Ovary (tissue), 9 donors: ENCODE results near the gene LANCL1. TPM values are rescaled to one million over a fixed set of nuclear protein-coding genes. Genes with fewer than 3 reads are reported as not detected.

ENCODE experiments used
- DNase-seq, 5 donors: peaks; one replicate each; pipeline ENCODE4 v3.0.0-alpha.2; 2019 to 2020
- H3K27ac ChIP-seq, 2 donors: fragments of 200-600 bp; one replicate each; pipeline versions ENCODE4 v1.5.1 to v1.8.0; 2019 to 2022
- H3K27me3 ChIP-seq: fragments of 200-600 bp; one replicate; pipeline ENCODE4 v1.8.0; 2022
- H3K36me3 ChIP-seq: fragments of 200-600 bp; sonication (generic); one replicate; pipeline ENCODE4 v1.5.1; 2019
- H3K4me1 ChIP-seq: one replicate; pipeline ENCODE4 v1.8.1; 2013; ENCODE audit warnings: mild to moderate bottlenecking, moderate library complexity; ENCODE audit not compliant: insufficient read depth
- H3K4me3 ChIP-seq: fragments of 200-600 bp; sonication (generic); one replicate; pipeline ENCODE4 v1.5.1; 2017
- H3K9me3 ChIP-seq, 2 donors: fragments of 200-600 bp in 1 of 2; sonication (generic) in 1 of 2; one replicate each; pipeline versions ENCODE4 v1.5.1 to v1.8.1; 2013 to 2019; ENCODE audit warnings: mild to moderate bottlenecking in 1 of 2, moderate library complexity in 1 of 2
- EP300 ChIP-seq: sonication (generic); formaldehyde crosslinking; IDR thresholded peaks from one replicate; pipeline ENCODE4 v1.6.1; 2017; ENCODE audit warnings: antibody characterized with exemption
- POLR2A ChIP-seq: fragments of 450-650 bp; IDR thresholded peaks from one replicate; pipeline ENCODE4 v1.6.1; 2017; ENCODE audit warnings: antibody characterized with exemption, mild to moderate bottlenecking, moderate library complexity
- WGBS, 3 donors: extraction: QIAGEN DNeasy Blood & Tissue Kit in 1 of 3; methylation state at CpG; one replicate each; pipeline versions ENCODE4 v1.1.5 to v1.1.7; 2013 to 2017; 5-methylcytosine and 5-hydroxymethylcytosine counted together
- intact Hi-C, 4 donors: fragments of 100-400 bp; cut with DNase I; formaldehyde crosslinking; loops; one replicate each; pipeline versions ENCODE4 v1.11.0 to v1.15.1; 2022 to 2023
- polyA plus RNA-seq, 2 donors: library from polyadenylated mRNA; stranded (reverse); fragments of 200-250 nt in 1 of 2; fragments of 350-450 nt in 1 of 2; fragmentation: Illumina TruSeq in 1 of 2; extraction: RNeasy Lipid Tissue Mini Kit (QIAGEN cat#74804) in 1 of 2; gene quantifications; one replicate each; pipeline ENCODE4 v1.2.3, GENCODE V29; 2013 to 2014
- total RNA-seq, 7 donors: library from RNA; depleted of rRNA in 2 of 7; stranded (reverse); fragments of >200 nt in 2 of 7; fragmentation: NEBNext Ultra II Directional in 3 of 7; extraction: Animal tissue kit (Norgen Biotek cat#: 25700) in 3 of 7; gene quantifications; one replicate each; pipeline versions ENCODE4 v1.1.0 to v1.2.4, GENCODE V29; 2016 to 2023
- TF ChIP-seq, protein P1 (sequence below), 3 donors: fragments of 450-650 bp in 2 of 3; fragments of 200-600 bp in 1 of 3; IDR thresholded peaks; one replicate each; pipeline versions ENCODE4 v1.5.1 to v1.8.0; 2016 to 2022; ENCODE audit warnings: antibody characterized with exemption in 3 of 3, mild to moderate bottlenecking in 1 of 3
- donor health status: DM: no; HTN: no; CAD: no; lungs with moderate emphysema.
- donor health status: DM: no; HTN: no; CAD: no.
- donor health status: Bipolar disorder and iron deficiency.
- donor health status: DM: yes; HTN: yes; CAD: no.
- donor health status: DM: no; HTN: no; CAD: no.
- donor health status: DM: yes; HTN: yes; CAD: no.

LANCL1 gene
- total and polyA plus RNA-seq, 9 donors = 21.6 to 44.7 (median 39.7) TPM

DNA sequence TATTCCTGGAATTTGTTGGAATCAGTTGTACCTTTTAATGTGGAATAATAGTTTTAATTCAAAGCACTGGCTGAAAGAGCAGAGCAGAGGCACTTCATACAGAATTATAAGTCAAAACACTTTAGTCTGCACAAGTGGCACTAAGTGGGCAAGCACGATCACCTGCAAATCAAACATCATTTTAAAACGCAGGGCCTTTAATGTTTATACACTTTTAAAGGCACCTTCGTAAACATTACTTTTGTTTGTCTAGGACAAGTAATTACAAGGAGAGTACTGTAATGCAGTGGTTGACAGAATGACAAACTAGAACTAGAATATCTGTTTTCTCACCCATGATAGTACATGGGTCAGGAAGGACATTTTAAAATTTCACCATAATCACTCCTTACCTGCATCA, 36.4 kb downstream of the LANCL1 start:
- Histone ChIP-seq H3K4me3 (no peak overlapping the region), H3K27me3 (no peaks in the 10 kb centered on the region), H3K9me3 (no peaks in the 10 kb centered on the region), H3K36me3 (no peaks in the 10 kb centered on the region), H3K27ac (no peak overlapping the region), H3K4me1 (peaks cover 1% of the 10 kb centered on the region)
- TF ChIP-seq EP300 (no peak), POLR2A (no peak)
- TF ChIP-seq, protein P1, sequence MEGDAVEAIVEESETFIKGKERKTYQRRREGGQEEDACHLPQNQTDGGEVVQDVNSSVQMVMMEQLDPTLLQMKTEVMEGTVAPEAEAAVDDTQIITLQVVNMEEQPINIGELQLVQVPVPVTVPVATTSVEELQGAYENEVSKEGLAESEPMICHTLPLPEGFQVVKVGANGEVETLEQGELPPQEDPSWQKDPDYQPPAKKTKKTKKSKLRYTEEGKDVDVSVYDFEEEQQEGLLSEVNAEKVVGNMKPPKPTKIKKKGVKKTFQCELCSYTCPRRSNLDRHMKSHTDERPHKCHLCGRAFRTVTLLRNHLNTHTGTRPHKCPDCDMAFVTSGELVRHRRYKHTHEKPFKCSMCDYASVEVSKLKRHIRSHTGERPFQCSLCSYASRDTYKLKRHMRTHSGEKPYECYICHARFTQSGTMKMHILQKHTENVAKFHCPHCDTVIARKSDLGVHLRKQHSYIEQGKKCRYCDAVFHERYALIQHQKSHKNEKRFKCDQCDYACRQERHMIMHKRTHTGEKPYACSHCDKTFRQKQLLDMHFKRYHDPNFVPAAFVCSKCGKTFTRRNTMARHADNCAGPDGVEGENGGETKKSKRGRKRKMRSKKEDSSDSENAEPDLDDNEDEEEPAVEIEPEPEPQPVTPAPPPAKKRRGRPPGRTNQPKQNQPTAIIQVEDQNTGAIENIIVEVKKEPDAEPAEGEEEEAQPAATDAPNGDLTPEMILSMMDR (IDR thresholded peaks at IDR 0.05) = no peak
- DNase-seq = no peak
- 88 to 95% (median 91%) methylated on average over 3 of the region's 3 CpGs for WGBS, 3 donors
- intact Hi-C loops = no loop called here

DNA sequence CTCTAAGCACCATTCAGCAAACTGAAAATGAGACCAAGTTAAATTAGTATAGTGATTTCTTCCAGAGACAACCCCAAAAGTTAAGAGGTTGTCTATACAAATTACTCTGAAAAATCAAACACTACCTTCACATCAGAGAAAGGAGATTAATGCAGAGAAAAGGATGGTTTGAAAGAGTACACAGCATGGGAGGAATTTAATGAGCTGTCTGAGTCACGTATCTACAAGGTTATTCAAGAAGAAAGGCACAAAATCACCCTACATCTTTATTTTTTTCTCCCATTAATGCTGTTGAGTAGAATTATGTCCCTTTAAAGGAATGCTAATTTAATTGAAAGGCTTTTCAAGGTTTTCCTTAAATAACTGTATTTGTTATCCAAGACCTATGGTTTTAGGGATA, 41.1 kb downstream of the LANCL1 start:
- DNase-seq = no peak
- TF ChIP-seq POLR2A (no peak), EP300 (no peak)
- TF ChIP-seq, protein P1 (IDR thresholded peaks at IDR 0.05) = no peak
- Histone ChIP-seq H3K27ac (no peak overlapping the region), H3K4me3 (no peak overlapping the region), H3K9me3 (no peaks in the 10 kb centered on the region), H3K27me3 (no peaks in the 10 kb centered on the region), H3K4me1 (peaks cover 5% of the 10 kb centered on the region), H3K36me3 (no peaks in the 10 kb centered on the region)
- 80 to 91% (median 81%) methylated on average over 1 of the region's 1 CpG for WGBS, 3 donors
- intact Hi-C loops = no loop called here

DNA sequence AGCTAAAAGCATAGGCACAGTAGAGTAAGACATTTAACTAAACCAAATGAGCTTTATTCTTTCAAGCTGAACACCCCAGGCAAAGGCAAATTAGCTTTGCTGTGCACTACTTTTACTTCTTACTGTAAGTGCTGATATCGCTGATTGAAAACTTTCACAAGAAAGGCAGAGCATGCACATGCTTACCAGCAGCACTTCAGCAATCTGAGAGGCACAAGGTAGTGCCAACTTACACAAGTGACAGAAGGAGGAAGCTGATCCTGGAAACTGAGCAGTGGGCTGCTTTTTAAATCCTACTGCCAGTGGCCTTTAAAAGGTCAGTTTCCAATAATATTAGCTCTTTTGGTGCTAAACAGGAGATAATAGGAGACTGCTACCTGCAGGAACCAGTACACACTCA, 43.9 kb downstream of the LANCL1 start:
- Histone ChIP-seq H3K36me3 (no peaks in the 10 kb centered on the region), H3K4me3 (no peak overlapping the region), H3K4me1 (peaks cover 4% of the 10 kb centered on the region), H3K27me3 (no peaks in the 10 kb centered on the region), H3K27ac (no peak overlapping the region), H3K9me3 (no peaks in the 10 kb centered on the region)
- 31 to 58% (median 43%) methylated on average over 1 of the region's 1 CpG for WGBS, 3 donors
- TF ChIP-seq, protein P1 (IDR thresholded peaks at IDR 0.05) = no peak
- TF ChIP-seq POLR2A = no peak
- TF ChIP-seq EP300 = no peak
- no peak for DNase-seq
- intact Hi-C loops = no loop called here

DNA sequence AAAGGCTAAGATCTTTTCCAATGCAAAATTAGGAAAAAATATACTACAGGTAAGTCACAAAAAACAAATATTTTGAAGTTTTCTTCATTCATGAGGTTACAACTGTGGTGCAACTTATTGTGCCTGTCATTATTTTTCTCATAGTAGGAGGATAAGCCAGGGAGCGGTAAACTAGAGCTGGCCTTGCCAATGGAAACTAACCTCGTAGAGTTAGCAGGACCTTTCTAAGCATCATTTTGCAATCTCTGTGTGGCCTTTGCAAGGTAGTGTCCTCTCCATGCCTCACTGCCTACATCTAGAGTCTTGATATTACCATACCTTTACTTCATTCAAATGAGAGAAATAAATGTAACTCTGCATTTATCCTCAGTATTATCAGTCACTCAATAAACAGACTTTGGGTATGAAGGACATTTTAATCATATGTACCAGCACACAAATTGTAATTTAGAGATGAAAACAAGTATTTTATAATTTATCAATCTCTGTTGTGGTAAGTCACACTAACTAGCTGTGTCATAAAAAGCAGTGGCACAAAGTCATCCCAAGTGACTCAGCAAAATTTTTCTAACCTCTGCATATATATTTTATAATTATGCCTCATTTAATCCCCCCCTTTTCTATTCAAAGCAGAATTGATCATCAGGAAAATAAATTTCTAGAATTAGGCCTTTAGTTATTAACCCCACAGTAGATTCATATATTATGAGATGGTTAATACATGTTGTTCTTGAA, 47.0 kb downstream of the LANCL1 start:
- TF ChIP-seq EP300 (no peak), POLR2A (no peak)
- TF ChIP-seq, protein P1 (IDR thresholded peaks at IDR 0.05) = no peak
- 96 to 98% (median 98%) methylated on average over 2 of the region's 2 CpGs for WGBS, 3 donors
- H3K36me3 ChIP-seq = no peaks in the 10 kb centered on the region

More for the DNA sequence above, 47.0 kb downstream of the LANCL1 start:
- no peaks in the 10 kb centered on the region for H3K27me3 ChIP-seq
- H3K9me3 ChIP-seq = peaks cover 0 to 3% of the 10 kb centered on the region in 2 donors
- no peak overlapping the region for H3K4me3 ChIP-seq
- intact Hi-C loops = no loop called here
- H3K4me1 ChIP-seq = peaks cover 3% of the 10 kb centered on the region
- no peak overlapping the region for H3K27ac ChIP-seq
- DNase-seq = no peak
